ENCODE data around the gene C2CD5.
"Not testable (repeated sequence)": the region's sequence is repeated elsewhere in the genome, so short reads cannot be mapped to it uniquely, and the experiment has no call there.

The C2CD5 gene

DNA sequence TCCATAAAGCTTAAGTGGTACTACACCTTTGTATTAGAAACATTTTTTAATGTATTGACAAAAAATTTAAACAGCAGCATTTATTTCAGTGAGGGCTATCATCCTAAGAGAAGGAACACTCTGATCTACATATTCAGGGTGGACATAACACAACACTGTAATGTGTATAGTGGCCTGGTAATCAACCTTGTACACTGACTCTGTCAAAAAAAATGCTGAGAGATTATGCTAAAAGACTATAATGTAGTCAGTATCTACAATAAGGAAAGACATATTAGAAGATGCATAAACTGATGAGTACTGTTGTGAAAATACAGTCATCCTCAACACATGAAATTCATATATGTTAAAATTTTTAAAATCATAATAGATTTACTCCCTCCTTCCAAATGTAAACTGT lies 68.2 kb downstream of the C2CD5 start:
- DNase-seq (ENCODE audit: low read depth): no peak

DNA sequence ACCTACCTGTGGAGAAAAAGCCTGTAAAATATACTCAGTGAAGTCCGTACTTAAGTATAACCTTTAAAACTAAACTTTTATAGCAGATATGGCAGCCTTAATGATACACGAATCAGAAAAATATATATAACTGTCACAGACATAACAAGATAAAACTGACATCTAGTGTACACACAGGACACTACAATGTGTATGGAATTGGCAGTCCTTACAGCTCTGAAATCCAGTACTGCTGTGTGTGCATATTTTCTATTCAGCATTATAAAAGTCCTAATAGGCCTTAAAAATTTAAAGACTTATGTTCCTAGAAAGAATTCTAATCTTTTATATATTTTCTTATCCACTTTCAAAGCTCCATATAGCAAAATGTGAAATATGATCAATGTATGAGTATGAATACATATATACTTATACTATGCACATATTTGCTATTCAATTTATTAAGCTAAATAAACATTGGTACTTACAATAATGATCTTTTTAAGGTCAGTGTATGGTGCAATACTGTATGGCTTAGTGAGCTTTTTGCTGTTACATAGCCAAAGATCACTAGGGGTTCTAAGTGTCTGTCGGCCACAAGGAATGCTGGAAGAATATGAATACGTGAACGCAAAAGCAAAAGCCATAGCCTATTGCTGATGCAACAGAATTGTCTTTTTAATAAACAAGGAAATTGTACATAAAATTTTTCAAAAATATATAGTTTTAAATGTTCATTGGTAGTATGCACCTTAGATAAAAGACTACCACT lies 69.2 kb downstream of the C2CD5 start:
- DNase-seq (ENCODE audit: low read depth): no peak

DNA sequence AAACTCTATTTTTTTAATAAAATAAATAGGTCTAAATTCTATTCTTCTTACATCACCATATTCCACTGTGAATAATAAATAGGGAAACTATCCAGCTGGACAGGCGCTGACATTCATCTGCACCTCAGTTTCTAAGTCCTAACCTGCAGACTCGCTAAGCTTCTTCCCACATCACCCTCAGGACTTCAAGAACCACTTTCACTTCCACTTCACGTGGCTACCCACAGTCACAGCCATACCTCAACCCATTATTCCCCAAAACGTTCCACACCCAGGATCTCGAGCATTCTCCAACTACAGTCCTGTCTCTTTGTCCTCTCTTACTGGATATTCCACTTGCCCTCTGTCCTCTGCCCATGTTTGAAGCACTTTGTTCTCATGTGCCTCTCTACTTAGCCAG lies 71.1 kb downstream of the C2CD5 start:
- no peak for DNase-seq (ENCODE audit: low read depth)

DNA sequence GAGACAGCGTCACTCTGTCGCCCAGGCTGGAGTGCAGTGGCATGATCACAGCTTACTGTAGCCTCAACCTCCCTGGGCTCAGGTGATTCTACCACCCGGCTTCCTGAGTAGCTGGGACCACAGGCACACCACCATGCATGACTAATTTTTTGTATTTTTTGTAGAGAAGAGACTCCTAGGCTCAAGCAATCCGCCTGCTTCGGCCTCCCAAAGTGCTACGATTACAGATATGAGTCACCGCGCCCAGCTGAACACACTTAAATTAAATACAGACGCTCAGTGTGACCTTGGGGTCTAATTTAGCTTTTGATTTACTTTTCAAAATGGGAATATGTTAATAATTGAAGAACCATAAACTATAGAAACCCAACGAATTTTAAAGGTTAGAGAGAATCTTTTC lies 77.2 kb downstream of the C2CD5 start:
- DNase-seq (ENCODE audit: low read depth): no peak

DNA sequence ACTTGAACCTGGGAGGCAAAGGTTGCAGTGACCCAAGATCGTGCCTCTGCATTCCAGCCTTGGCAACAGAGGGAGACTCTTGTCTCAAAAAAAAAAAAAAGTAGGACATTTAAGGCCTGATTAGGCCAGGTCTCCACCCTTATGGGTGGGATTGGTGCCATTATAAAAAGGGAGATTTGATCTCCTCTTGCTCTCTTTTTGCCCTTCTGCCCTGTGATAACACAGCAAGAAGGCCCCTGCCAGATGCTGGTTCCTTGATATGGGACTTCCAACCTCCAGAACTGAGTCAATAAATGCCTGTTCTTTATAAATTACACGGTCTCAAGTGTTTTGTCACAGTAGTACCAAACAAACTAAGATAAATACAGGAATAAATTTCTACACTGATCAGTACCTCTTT lies 81.0 kb downstream of the C2CD5 start:
- DNase-seq (ENCODE audit: low read depth): no peak

DNA sequence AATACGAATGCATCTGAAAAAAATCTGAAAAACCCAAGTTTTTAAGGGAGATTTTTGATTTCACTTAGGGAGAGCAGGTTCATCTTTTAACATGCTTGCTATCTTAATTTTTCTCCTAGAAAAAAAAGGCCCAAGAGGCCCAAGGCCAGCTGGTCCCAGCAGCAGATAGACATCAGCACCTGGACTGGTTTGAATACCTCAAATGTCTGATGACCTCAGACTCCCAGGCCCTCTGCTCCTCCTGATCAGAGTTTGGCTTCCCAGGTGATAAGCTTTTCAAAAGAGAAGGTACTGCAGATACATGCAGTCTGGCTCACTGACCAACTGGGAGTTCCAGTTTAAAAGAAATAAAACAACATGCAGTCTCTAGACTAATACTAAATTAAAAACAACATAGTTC lies 82.6 kb downstream of the C2CD5 start:
- DNase-seq (ENCODE audit: low read depth): no peak

DNA sequence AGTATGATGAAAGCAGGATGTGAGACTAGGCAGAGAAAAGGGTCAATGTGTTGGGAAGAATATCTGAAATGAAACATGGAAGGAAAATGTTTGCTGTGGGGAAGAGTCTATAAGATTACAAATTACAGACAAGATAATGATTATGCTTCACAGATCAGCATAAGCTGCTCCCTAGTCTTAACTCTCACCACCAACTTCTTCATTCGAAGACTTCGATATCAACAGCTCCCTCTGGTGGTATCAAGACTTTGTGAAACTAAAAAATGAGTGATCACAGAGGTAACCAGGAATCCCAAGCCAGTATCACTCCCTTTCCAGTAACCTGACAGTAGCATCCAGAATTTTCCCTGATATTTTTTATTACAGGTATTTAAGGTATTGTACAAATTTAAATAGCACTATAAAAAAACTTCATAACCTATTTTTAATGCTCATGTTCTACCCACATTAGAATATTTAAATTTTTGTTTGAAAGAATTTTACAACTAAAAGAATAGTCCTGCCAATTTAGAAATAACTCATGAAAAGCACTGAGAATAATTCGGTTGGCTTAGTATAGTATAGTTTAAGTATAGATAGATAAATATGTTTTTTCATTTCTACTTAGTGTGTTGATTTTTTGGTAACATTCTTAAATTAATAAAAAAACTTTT lies 84.4 kb downstream of the C2CD5 start:
- no peak for DNase-seq (ENCODE audit: low read depth)

DNA sequence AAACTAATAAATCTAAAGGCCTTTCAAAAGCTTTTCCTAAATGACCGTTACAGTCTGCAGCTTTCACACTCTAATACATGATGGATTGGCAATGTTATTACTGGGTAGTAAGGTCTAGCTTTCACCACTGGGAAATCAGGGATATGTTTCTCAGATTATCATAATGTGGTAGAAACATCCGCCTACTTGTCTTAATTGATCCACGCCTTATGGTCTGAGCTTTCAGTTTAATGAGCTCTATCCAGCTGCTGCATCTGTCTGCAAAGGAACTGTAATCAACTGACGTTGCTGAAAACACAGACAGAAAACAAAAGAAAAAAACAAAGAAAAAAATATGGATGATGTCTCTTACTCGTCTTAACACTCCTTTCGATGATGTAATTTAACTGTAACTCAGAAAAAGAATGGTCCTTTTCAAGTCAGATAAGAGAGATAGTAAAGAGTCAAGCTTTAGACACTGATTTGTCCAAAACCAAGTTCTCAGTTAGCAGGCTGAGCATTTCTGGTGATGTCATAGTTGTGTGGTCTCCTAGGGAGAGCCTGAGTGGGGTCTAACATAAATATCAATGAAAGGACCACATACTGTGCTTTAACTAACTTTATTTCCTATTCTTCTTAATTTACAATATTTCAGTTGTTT lies 85.9 kb downstream of the C2CD5 start:
- no peak for DNase-seq (ENCODE audit: low read depth)

DNA sequence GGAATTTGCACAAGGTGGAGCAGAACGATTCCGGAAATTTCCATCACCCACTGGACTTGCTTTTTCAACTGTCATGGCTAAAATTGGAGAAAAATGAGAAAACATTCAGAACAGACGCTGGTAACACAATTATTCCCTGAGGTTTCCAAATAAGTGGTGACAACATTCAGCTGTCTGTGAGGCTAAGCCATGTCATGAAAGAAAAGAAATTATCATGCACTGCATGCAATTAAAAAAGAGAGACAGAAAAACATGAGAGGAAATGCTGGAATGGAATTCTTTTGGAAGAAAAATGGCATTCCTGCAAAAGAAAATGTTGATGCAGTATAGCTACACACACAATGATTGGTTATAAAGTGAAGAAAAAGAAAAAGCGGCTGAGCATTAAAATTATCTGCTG lies 87.3 kb downstream of the C2CD5 start:
- no peak for DNase-seq (ENCODE audit: low read depth)

DNA sequence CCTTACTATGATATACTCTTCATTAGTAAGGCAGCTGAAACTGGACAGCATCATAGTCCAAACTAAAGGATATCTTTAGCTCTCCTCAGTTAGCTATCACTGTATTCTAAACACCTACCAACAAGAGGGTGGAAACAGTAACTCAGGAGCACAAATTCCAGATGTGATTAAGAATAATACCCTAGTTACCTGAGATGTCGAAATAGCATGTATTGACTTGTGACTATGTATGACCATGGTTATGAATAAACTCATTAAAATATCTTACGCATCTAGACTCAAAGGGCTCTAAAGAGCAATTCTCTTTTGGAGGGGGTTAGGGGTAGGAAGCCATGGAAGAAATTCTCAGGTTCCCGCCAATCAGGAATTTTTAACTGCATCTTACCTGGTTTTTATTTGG lies 90.8 kb downstream of the C2CD5 start:
- DNase-seq (ENCODE audit: low read depth): no peak

DNA sequence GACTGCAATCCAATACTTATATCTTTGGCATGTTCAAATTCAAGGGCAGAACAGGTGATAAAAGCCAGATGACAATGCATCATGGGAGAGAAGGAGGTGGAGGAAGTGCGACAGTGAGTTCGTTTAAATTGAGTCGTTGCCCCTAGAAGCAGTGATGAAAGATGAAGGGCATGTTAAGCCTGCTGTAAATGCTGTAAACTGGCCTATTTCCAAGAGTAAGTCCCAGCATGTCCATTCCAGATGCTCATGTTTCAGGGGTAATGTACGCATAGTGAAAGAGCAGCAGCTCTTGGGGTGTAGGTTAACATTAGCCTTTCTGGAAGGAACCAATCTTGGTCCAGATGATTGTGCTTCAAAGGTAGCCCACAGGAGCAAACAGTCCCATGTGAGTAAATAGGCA lies 97.1 kb downstream of the C2CD5 start:
- DNase-seq (ENCODE audit: low read depth): no peak

DNA sequence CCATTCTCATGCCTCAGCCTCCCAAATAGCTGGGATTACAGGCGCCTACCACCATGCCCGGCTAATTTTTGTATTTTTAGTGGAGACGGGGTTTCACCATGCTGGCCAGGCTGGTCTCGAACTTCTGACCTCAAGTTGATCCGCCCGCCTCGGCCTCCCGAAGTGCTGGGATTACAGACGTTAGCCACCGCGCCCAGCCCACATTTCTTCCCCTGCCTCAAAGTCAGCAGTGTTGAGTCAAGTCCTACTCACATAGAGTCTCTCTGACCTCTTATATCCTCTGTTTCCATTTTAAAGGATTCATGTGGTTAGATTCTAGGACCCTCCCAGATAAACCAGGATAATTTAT lies 100.1 kb downstream of the C2CD5 start:
- not testable (repeated sequence) for DNase-seq (ENCODE audit: low read depth)

DNA sequence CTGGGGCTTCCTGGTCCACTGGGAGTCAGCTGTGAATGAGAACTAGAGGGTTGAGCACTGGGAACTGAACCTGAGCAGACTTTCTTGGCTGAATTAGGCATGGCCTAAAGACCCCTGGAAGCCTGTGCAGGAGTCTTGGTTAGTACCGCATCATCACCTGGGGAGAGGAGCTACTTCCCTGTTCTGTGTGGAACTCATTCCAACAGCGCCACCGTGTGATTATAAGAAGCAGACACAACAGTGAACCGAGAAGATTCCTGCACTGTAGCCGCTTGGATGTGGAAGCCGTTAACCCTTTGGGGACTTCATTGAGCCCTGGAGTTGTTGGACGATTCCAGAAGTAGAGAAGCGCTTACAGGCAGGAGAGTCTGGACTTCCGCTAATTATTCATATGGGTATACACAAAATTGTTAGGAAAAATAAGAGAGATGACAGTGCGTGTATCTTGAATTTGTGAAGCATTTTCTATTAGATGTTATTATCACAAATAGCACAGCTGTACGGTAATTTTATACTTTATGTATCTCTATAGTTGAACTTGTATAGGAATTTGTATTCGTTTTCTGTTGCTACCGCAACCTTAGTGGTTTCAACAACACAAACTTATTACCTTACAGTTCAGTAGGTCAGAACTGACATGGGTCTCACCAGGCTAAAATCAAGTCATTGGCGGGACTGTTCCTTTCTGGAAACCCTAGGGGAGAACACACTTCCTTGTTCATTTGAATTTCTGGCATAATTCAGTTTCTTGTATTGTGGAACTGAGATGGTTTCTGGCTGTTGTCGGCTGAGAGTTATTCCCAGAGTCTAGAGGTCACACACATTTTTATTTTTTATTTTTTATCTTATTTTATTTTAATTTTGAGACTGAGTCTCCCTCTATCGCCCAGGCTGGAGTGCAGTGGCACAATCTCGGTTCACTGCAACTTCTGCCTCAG lies 100.7 kb downstream of the C2CD5 start:
- DNase-seq (ENCODE audit: low read depth): peak; percentile 17

DNA sequence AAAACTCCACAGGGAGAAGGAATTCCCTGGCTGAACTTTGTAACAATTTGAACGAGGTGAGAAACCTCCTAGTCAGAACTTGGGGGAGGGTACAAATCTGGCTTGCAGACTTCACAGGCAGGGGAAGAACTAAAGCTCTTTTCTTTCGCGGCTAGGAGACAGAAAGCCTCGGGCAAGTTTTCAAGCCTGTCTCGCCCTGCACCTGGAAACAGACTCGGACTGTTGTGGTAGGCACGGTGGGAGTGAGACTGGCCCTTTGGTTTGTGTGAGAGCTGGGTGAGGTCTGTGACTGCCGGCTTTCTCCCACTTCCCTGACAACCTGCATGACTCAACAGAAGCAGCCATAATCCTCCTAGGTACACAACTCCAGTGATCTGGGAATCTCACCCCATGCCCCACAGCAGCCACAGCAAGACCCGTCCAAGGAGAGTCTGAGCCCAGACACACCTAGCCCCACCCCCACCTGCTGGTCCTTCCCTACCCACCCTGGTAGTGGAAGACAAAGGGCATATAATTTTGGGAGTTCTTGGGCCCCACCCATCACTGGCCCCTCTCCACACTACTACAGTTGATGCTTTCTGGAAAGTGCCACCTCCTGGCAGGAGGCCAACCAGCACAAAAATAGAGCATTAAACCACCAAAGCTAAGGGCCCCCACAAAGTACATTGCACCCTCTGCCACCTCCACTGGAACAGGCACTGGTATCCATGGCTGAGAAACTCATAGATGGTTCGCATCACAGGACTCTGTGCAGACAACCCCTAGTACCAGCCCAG lies 107.1 kb downstream of the C2CD5 start:
- no peak for DNase-seq (ENCODE audit: low read depth)

DNA sequence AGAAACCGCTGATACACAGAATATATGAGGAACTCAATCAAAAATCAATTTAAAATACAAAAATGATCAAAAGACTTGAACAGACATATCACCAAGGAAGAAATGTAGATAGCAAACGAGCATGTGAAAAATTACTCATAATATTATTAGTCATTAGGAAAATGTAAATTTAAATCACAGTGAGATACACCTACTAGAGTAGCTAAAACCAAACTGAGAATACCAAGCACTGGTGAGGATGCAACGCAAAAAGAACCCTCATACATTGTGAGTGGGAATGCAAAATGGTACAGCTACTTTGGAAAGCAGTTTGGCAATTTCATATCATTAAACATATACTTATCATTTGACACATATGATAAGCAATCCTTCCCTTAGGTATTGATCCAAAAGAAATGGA lies 108.8 kb downstream of the C2CD5 start:
- no peak for DNase-seq (ENCODE audit: low read depth)

DNA sequence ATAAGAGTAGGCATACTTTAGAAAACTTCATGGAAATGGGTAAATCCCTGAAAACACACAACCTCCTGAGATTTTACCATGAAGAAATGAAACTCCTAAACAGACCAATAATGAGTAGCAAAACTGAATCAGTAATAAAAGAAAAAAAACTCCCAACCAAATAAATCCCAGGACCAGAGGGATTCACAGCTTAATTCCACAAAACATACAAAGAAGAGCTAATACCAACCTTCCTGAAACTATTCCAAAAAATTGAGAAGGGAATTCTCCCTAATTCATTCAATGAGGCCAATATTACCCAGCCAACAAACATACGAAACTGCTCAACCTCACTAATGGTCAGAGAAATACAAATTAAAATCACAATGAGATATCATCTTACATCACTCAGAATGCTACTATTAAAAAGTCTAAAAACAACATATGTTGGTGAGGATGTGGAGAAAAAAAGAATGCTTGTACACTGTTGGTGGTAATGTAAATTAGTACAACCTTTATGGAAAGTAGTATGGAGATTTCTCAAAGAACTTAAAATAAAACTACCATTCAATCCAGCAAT lies 112.6 kb downstream of the C2CD5 start:
- no peak for DNase-seq (ENCODE audit: low read depth)

DNA sequence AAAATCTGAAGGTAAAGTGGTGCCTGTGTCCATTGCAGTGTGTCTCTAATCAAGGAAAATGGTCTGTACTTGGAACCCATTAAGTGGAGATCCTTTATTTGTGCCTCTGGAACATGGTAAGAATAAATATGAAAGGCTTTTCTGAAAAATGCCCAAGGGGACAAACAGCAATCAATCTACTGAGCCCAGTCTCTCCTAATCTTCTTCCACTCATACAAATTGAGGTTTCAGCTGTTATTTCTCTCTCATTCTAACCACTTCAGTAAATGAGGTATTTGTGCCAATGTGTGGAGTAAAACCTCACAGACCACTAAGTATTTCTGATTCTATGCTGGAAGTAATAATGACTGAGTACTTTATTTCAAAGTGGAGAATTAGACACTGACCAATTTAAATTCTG lies 127.5 kb downstream of the C2CD5 start:
- DNase-seq (ENCODE audit: low read depth): no peak

DNA sequence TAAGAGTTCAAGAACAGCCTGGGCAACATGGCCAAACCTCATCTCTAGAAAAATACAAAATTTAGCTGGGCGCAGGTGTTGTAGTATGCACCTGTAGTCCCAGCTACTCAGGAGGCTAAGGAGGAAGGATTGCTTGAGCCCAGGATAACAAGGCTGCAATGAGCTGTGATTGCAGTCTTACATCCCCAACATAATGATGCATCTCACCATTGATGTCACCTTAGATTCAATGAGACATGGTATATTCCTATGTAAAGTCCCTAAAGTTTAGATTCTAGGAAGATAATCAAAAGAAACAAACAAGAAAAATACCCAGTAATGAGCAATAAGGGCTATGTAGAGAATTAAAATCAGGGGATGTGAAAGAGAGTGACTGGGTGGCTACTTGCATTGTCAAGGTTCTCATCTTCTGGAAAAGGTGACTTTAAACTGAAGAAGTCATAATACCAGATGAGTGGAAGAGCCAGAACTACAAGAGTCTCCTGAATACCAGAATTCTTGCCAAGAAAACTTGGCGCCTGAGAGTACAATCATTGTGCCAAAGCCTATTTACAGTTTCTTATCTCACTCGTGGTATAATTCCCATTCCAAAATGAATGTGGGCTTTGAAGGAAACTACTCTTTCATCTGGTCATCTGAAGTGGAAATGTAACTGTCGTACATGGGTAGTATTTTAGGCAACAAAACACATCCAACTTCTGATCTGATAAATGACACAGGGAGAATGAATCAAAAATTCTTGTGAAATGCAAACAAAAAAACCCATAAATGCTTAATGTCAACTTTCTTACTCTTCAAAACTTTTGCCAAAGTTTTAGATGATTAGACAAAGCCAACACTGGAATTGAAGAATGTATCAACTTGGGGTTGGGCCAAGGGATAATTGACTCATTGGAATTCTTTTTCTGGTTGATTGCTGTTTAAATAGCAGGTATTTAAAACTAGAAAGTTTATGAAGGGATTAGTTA lies 128.7 kb downstream of the C2CD5 start:
- DNase-seq (ENCODE audit: low read depth): no peak

DNA sequence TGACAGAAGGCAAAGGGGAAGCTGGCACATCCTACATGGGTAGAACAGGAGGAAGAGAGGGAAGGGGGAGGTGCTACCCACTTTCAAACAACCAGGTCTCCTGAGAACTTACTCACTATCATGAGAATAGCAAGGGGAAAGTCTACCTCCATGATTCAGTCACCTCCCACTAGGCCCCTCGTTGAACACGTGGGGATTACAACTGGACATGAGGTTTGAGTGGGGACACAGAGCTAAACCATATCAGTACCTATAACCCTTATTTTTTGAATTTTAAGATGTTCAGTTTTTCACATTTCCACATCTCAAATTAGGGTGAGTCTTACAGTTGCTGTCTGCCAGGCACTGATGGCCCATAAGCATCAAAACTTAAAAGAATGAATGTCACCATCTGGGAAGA lies 129.6 kb downstream of the C2CD5 start:
- DNase-seq (ENCODE audit: low read depth): no peak

DNA sequence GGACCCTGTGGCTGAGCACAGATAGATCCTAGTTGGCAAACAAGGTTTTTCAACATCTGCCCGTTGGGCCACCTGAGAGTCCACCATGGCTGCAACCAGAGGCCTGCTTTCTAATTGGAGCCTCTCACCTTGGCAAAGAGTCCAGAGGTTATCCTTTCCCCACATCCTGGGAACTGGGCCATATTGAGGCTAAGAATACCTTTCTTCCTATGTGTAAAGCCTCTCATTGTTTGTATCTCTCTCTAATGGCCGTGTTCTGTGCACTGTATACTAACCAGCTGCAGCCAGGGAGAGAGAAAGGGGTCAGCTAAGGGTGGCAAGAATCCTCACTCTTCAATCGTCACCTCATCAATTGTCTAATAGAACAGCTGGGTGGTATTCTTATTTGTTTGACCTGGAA lies 130.8 kb downstream of the C2CD5 start:
- no peak for DNase-seq (ENCODE audit: low read depth)
